ENCODE data around the gene RTKN.
A peak's percentile ranks its signal among the peaks of the same experiment; 100 is the strongest.
"Not testable (repeated sequence)": the region's sequence is repeated elsewhere in the genome, so short reads cannot be mapped to it uniquely, and the experiment has no call there.

Gene RTKN

DNA sequence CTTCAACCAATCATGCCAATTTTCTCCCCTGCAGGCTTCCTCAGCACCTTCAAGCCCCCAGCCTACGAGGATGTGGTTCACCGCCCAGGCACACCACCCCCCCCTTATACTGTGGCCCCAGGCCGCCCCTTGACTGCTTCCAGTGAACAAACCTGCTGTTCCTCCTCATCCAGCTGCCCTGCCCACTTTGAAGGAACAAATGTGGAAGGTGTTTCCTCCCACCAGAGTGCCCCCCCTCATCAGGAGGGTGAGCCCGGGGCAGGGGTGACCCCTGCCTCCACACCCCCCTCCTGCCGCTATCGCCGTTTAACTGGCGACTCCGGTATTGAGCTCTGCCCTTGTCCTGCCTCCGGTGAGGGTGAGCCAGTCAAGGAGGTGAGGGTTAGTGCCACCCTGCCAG, 18.4 kb upstream of the RTKN start:
- DNase-seq: not testable (repeated sequence)

DNA sequence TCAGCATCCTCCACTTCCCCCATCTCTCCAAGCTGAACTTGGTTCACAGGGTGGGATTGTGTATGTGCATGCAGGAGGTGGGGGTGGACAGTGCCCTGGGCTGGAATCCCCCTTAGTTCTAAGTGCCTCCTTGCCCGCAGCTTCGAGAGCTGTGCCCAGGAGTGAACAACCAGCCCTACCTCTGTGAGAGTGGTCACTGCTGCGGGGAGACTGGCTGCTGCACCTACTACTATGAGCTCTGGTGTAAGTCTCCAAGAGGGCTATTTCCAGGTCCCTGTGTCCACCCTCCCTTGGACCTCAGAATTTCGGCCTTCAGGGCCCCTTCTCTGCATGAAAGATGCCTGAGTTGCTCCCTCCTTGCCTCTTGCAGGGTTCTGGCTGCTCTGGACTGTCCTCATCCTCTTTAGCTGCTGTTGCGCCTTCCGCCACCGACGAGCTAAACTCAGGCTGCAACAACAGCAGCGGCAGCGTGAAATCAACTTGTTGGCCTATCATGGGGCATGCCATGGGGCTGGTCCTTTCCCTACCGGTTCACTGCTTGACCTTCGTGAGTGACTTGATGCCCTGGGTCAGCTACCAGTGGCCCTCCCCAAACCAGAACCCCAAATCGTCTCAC, 17.9 kb upstream of the RTKN start:
- DNase-seq: not testable (repeated sequence)

DNA sequence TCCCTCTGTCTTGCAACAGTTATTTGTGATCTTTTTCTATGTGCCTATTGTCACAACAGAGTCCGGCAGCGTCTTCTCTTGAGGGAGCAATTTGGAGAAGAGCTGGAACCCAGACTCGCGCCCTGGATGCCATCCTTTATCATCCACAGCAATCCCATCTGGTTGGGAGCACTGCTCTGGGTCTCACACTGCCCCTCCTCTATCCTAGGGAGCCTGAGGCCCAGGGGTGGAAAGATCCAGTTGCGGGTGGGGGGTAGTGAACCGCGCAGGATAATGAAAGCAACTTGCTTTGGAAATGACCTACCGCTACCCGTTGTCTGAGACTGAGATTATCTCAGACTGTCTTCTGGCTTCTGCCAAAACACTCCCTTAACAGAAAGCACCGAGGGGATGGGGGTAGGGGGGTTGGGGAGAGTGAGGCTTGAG, 17.2 kb upstream of the RTKN start:
- DNase-seq: peak in 1 of 5 experiments; percentile 49

DNA sequence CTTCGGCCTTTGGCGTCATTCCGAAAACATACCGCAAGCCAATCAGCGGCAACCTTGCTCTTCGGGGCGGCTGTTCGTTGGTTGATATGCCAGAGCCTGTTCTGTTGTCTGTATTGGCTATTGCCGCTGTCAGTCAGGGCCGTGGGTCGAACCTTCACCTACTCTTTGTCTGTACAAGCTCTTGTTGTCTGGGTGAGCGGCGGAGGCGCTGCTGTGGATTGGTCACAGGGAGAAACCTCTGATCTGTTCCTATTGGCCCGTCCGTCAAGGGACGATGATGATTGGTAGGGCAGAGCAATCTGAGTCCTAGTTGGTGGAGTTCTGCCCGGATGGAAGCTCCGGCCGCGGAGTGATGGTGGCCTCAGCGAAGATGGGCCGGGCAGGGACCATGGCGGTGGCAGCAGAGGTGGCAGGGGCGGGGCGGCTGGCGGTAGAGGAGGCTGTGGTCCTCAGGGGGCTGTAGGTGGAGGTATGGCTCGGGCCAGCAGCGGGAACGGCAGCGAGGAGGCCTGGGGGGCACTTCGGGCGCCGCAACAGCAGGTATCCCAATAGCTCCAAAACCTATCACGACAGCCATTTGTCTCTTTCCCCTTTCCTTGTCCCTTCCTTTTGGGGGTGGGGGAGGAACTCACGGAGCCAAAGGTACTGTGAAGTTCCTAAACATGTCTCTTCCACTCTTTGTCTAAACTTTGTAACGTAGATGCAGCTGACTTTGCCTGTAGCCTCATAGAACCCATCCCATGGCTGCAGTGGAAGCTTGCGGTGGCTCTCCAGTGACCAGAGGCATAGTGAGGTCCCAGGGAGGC, 16.6 kb upstream of the RTKN start, which contains the start of gene WBP1:
WBP1 (plus strand) TSS at position 307 of the 806 bp plus-strand sequence; CDS start at position 472, 165 bp downstream.
- DNase-seq: peak; percentile 90 to 100 (median 98)

DNA sequence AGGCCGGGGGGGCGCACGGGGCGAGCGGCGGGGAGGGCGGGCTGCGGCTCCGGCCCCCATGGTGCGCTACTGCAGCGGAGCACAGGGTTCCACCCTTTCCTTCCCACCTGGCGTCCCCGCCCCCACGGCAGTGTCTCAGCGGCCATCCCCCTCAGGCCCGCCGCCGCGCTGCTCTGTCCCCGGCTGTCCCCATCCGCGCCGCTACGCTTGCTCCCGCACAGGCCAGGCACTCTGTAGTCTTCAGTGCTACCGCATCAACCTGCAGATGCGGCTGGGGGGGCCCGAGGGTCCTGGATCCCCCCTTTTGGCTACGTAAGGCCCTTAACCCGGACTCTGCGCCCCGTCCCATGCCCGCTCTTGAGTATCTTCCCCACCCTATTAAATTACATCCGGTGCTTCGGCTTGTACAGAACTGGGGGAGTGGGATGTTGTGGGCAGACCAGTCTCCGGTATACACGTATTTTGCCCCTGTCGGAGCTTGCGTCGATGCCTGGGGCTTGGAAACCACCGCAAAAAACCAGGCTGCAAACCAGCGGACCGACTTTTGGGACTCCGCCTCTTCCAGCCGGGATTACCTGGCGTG, 15.9 kb upstream of the RTKN start:
- DNase-seq: peak; percentile 56 to 93 (median 74)

DNA sequence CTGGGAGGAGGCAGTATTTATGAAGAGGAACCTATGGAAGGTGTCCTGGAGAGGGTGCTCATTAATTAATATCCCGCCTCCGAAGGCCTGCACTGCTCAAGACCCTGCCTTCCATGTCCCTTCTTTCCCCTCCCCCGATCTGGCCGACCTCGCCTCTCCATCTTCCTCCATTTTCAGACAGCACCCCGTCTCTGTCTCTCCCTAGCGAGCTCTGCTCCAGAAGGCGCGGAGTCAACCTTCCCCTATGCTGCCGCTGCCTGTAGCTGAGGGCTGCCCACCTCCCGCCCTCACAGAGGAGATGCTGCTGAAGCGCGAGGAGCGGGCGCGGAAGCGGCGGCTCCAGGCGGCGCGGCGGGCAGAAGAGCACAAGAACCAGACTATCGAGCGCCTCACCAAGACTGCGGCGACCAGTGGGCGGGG, 15.4 kb upstream of the RTKN start:
- DNase-seq: no peak

DNA sequence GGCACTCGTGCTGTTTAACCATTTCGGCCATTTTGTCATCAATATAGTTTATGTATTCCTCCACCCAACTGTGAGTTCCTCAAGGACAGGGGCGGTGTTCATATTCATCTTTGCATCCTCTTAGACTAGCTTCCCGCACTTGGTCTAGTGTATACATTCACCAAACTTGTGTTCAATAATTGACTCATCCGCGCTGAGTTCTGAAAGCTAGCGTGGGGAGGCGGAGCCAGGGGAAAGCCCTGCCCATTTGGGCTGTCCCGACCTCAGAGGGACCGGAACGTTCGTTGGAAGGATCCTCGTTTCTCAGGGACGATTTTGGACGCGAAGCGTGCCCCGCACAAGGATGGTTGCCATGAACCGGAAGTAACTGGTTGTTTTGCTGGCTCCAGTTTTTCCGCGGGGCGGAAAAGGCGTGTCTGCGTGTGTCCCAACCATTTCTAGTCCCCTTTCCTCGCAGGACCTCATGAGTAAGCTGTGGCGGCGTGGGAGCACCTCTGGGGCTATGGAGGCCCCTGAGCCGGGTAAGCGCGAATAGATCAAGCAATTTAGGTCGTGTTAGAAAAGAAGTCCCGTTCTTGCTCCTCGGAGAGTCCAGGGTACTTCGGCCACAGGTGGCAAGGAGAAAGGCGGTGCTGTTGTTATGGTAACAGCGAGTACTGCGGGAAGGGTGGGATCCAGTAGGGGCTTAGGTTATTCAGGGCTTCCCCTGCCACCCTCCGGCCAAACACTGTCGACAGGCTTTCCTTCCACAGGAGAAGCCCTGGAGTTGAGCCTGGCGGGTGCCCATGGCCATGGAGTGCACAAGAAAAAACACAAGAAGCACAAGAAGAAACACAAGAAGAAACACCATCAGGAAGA, 13.1 kb upstream of the RTKN start, which contains the start of gene INO80B:
INO80B (plus strand) TSS at position 434 of the 858 bp plus-strand sequence; CDS start at position 464, 30 bp downstream.
- peak; percentile 81 to 98 (median 93) for DNase-seq

DNA sequence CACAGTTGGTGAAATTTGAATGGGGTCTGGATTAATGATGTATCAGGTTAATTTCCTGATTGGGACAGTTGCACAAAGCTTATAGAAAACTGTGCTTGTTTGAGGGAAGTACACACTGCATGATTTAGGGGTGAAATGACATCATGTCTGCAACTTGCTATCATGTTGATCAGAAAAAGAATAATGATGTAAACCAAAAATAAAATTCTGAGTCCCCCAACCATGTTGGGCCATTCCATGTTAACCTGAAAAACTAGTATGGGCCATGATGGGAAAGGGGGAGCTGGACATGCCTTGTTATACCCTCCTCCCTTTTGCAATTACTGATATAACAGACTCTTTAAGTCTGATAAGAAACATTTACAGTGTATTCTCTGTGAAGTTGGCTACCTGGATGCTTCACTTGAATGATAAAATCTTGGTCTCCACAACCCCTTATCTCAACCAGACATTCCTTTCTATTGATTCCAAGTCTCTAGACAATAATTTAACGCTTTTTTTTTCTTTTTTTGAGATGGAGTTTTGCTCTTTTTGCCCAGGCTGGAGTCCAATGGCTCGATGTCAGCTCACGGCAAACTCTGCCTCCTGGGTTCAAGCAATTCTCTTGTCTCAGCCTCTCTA, 8.9 kb upstream of the RTKN start:
- no peak for DNase-seq

DNA sequence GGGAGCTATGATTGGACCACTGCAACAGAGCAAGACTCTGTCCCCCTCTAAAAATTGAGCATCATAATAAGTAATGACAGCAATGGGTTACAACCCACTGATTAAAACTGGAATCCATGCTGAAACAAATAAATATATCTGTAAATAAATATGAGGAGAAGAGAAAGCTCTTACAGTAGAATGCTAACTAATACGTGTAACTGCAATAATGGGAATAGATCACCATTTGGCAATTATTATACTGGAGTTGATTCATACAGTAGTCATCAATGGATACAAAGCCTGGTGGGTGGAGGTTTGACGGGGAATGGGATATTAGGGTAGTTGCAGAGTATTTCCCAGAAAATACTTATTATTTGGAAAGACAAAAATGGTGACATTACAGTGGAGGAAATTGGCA, 7.0 kb upstream of the RTKN start:
- DNase-seq: no peak

DNA sequence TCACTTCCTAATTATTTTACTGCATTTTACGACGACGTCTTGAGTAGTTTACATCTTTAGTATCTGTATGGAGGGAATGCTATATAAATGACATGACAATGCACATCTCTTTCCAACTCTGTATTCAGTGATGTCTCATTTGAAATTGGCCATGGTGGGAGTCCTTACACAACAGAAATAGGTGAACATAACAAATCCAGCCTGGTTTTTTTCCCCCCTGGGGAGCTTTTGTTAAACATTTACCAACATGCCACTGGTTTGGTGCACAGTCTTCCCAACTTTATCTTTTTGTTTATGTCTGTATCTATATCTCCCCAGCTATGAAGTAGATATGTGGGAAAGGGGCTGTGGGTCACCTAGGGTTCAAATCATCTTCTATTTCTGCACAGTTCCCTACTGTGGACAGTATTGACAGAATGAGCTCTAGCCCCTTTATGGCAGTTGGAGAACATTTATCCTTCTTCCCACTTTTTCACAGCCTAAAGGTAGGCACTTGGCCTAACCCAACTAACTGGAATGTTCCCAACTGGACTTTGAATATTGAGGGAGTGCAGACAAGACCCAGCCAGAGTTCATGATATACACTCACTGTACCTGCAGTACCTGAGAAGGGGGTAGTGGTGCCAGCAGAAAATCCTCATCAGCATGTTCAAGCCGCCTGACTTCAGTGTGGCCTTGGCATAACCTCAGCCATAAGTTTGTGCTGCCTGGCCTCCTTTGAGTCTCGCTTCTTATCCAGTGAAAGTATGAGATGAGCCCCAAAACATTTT, 5.7 kb upstream of the RTKN start:
- no peak for DNase-seq

DNA sequence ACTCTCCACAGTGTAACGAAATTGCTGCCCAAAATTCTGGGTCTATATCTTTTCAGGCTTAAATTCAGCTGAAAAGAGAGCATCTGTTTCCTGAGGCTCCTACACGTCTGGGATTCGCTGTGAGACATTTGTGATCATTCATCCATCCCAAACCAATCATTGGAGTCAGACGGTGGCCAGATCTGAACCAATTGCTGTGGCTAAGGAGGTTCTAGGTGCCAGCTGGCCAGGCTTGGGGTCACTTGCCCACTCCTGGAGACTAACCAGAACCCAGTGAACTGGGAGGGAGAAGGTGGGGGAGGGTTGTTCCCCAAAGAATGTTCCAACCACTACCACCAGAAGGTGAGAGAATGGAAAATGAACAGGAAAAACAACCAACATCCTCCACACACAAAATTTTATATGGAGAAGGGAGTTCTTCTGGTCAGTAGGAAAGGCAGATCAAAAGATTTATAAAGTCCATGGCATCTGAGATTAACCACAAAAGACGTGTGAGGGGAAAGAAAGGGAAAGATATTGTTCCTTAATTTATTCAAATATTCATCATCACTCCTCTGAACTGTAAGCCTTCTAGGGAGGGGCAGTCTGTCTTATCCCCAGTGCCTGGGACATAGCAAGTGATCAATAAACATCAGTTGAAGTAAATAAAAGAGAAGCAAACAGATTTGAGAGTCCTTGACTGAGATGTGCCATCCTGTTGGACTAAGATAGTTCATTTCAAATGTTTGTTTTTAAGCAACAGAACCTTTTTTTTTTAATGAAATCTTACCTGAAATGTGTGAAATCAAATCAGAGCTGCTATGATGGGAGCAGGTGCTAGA, 3.0 kb upstream of the RTKN start:
- no peak for DNase-seq

DNA sequence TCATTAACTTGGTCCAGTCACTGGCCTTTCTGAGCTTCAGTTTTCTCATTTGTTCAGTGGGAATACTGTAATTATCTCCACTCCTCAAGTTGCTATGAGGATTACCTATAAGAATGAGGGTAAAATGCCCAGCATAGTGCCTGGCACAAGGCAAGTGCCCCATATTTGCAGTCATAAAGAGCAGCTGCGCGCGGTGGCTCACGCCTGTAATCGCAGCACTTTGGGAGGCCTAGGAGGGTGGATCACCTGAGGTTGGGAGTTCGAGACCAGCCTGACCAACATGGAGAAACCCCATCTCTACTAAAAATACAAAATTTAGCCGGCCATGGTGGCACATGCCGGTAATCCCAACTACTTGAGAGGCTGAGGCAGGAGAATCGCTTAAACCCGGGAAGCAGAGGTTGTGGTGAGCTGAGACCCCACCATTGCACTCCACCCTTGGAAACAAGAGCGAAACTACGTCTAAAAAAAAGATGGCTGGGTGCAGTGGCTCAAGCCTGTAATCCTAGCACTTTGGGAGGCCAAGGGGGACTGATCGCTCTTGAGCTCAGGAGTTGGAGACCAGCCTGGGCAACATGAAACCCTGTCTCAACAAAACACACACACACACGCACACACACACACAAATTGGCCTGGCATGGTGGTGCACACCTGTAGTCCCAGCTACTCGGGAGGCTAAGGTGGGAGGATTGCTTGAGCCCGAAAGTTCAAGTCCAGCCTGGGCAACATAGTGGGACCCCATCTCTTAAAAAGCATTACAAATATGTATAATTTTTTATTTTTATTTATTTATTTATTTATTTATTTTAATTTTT, 953 bp upstream of the RTKN start:
- DNase-seq: not testable (repeated sequence)

DNA sequence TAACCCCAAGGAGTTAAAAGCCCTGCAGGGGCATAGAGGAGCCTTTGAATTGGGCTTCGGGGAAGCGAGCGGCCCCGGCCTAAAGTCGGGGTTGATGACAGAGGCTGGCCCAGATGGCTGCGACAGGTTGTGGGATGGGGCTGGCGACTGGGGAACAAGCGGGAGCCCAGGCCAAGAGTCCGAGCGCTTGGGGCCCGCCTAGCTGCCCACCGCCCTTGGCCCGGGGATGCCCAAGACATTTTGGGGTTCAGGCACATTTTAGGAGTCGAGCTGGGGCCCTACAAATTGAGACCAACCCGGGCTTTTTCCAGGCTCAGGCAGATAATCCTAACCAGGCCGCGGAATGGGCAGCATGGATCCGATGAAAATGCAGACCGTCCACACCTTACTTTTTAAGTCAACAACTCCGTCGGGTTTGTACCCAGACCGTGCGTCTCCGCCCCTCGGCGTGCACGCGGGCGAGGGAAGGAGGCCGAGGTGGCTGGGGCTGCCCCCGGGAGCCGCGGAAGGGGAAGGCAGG, 507 bp downstream of the RTKN start:
- no peak for DNase-seq

DNA sequence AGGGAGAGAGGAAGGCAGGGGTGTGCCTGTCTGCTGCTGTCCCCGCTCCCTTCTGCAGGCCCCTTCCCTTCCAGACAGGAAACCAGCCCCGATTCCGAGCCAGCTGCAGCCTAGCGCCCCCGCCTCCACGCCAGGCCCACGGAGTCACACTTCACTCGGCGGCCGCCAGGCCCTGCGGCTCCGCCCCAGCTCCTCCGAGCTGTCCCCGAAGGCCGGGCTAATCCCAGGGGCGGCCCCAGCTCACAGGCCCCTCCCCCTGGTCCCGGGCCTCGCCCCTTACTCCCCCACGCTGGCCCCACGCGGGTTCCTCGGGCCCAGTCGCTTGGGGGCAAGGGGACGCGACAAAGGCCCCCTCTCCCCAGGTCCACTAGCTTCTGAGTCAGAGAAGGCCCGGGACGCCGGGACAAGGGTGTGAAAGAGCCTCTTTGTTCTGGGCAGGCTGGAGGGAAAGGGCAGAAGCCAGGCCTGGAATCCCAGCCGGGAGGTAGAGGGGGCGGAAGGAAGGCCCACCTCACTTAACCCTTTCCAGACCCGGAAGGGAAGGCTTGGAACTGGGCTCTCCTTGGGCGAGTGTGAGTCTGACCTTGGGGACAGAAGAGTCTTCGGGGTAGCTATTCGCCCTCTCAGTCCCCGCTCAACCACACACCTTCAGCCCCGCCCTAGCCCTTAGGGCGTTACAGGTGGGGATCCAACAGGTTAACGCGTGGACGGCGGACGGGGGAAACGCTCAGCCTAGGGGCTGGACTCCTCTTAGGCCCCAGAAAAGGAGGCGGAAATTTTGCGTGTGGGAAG, 1.2 kb downstream of the RTKN start:
- peak in 3 of 5 experiments; percentile 12 to 42 (median 25) for DNase-seq

DNA sequence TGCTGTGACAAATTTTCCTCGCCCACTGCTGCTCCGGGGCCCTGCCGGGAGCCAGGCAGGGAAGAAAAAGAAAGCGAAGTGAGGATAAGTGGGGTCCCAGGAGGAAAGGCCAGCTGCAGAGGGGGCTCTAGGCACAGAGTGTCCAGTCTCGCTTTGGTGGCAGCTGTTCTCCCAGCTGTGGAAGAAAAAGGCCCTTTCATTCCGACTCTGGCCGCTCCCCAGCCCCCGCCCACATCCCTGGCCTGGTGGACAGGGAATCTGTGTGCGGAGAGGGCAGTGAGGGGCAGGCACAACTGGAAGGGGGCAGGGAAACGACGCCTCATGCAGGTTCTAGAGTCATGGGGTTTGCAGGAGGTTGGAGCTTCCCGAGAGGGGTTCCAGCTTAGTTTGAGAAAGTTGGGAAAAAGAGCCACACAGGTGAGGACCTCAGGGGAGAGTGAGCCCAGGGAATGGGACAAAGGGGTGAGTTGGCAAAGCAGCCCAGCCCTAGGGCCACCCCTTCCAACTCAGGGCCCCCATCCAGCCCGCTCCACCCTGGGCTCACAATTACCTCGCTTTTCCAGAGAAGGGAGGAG, 1.8 kb downstream of the RTKN start:
- no peak for DNase-seq

DNA sequence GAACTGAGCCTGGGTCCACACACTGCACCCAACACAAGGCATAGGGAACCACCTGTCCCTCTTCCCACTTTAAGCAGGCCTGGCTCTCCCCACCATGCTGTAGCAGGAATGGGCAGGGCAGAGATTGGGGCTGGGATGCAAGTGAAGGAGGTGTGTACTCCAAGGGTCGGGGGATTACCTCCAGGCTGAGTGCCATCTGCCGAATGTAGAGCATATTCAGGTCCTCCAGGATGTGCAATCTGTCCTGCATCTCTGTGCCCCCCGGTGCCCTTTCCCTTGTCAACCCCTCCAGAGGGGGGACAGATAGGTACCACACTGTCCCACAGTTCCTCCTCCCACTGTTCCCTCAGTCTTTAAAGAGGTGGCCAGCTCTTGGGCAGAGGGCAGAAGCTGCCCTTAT, 2.4 kb downstream of the RTKN start:
- no peak for DNase-seq

DNA sequence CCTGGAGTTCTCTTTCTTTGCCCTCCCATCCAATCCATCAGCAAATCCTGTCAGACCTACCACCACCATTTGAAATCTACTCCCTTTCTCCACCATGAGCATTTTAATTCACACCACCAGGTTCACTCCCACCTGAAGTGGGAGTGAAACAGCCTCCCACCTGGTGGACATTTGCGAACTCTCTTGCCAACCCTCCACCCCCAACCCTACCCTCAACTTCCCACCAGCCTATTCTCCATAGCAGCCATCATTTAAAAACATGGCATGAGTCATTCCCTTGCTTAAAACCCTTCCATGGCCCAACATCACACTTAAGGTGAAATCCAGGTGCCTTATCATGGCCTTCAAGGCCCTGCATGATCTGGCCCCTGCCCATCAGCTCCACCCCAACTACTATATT, 3.5 kb downstream of the RTKN start:
- no peak for DNase-seq

Data from T-helper 2 cell (primary cell).